GM12801 (cell line): ENCODE measurements around the gene SPECC1.

Experiments
- CTCF ChIP-seq: IDR thresholded peaks from one replicate; pipeline ENCODE4 v1.5.1; 2011; ENCODE audit warnings: control low read depth; ENCODE audit not compliant: insufficient read length; ENCODE audit errors: extremely low read depth

SPECC1 gene

GRCh38 chr17:20189979-20190378 lies 180.8 kb downstream of the SPECC1 start:
- TF ChIP-seq CTCF: no peak

- TF ChIP-seq CTCF: no peak
These were observed 181.4 kb downstream of the SPECC1 start for GRCh38 chr17:20190605-20191004.

GRCh38 chr17:20191056-20191455 lies 181.9 kb downstream of the SPECC1 start:
- no peak for TF ChIP-seq CTCF

GRCh38 chr17:20197272-20197926 lies 188.2 kb downstream of the SPECC1 start:
- TF ChIP-seq CTCF: no peak

- TF ChIP-seq CTCF: no peak
These were observed 191.0 kb downstream of the SPECC1 start for GRCh38 chr17:20200016-20200795.

- no peak for TF ChIP-seq CTCF
These were observed 191.8 kb downstream of the SPECC1 start for GRCh38 chr17:20200865-20201458.

GRCh38 chr17:20202141-20202621 lies 193.0 kb downstream of the SPECC1 start:
- no peak for TF ChIP-seq CTCF
